ENCODE measurements around the gene SGIP1. TPM values are rescaled to one million over a fixed set of nuclear protein-coding genes. Genes with fewer than 3 reads are reported as not detected.
"Not testable (repeated sequence)": the region's sequence is repeated elsewhere in the genome, so short reads cannot be mapped to it uniquely, and the experiment has no call there.

The SGIP1 gene
- total RNA-seq, 1 donor from 2014 or later, result 4.2 TPM

DNA sequence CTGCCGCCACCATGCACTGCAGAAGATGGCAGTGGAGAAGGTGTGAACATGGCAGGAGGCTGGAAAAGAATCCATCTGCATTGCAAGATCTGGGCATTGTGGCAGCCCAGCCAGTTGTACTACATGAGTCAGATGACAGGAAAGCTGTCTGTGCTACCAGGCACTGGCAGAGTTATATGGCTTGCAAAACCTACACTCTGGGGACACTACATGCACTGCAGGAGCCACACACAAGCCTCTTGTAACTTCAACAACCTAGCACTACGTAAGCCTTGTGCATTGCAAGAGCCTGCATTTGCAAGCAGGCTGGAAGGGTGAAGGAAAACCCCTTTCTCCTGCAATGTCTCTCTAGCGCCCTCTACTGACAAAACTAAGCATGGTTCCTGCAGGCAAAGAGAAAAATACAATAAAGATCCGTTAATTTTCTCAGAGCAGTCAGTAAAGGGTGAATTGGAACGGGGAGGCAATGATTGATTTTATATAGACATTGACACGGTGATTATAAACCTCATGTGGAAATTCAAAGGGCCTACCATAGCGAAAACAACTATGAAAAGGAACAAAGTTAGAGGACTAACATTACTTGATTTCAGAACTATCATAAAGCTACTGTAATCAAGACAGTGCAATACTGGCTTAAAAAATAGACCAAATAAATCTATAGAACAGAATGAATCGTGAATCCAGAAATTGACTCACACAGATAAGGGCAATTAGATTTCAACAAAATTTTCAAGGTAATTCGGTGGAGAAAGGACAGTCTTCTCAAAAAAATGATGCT lies 192.1 kb downstream of the SGIP1 start:
- Histone ChIP-seq H3K9ac (no peak overlapping the region), H3K27me3 (no peaks in the 10 kb centered on the region), H3K4me1 (no peaks in the 10 kb centered on the region), H2AFZ (replicated peaks) (peak overlapping the region; percentile 74), H3K79me2 (ENCODE audit: low read depth) (no peaks in the 10 kb centered on the region), H3K4me2 (no peak overlapping the region), H3F3A (ENCODE audit: low read depth) (no peaks in the 10 kb centered on the region), H4K20me1 (ENCODE audit: low read depth) (no peaks in the 10 kb centered on the region), H3K9me3 (ENCODE audit: low read depth) (no peaks in the 10 kb centered on the region), H3K36me3 (no peaks in the 10 kb centered on the region), H3K4me3 (no peak overlapping the region), H3K27ac (no peak overlapping the region)
- TF ChIP-seq EZH2 (IDR thresholded peaks at IDR 0.05), result no peak
- TF ChIP-seq, protein P1, sequence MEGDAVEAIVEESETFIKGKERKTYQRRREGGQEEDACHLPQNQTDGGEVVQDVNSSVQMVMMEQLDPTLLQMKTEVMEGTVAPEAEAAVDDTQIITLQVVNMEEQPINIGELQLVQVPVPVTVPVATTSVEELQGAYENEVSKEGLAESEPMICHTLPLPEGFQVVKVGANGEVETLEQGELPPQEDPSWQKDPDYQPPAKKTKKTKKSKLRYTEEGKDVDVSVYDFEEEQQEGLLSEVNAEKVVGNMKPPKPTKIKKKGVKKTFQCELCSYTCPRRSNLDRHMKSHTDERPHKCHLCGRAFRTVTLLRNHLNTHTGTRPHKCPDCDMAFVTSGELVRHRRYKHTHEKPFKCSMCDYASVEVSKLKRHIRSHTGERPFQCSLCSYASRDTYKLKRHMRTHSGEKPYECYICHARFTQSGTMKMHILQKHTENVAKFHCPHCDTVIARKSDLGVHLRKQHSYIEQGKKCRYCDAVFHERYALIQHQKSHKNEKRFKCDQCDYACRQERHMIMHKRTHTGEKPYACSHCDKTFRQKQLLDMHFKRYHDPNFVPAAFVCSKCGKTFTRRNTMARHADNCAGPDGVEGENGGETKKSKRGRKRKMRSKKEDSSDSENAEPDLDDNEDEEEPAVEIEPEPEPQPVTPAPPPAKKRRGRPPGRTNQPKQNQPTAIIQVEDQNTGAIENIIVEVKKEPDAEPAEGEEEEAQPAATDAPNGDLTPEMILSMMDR (IDR thresholded peaks at IDR 0.05), result peak; percentile 97
- H3K36me3 Mint-ChIP-seq, result no peaks in the 10 kb centered on the region
- peak; percentile 87 for DNase-seq (ENCODE audit: low spot score)
- H3K27me3 Mint-ChIP-seq (ENCODE audit: insufficient read depth, low read depth), result no peaks in the 10 kb centered on the region
- H3K27ac Mint-ChIP-seq, result no peak overlapping the region
- no peaks in the 10 kb centered on the region for H3K4me1 Mint-ChIP-seq
- no peaks in the 10 kb centered on the region for H3K9me3 Mint-ChIP-seq
- peak overlapping the region; percentile 9 for H3K4me3 Mint-ChIP-seq

DNA sequence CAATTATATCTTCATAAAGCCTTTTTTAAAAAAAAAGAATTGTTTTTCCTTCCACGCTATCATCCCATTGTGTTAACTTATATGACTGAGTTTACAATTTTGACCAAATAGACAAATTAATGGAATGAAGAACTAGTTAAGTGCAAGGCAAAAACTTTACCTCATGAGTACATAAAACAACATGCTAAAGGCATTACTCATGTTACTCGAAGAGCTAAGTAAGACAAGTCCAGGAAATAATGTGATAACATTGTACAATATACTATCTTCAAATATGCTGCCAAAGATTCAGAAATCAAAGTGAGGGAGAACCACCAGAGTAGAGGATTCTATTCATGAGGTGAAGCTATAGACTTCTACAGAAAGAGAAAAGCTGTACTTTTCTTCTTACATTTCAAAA lies 194.1 kb downstream of the SGIP1 start:
- H3K4me3 Mint-ChIP-seq, result no peak overlapping the region
- Histone ChIP-seq H4K20me1 (ENCODE audit: low read depth) (no peaks in the 10 kb centered on the region), H3K4me3 (no peak overlapping the region), H3K4me2 (no peak overlapping the region), H3K79me2 (ENCODE audit: low read depth) (no peaks in the 10 kb centered on the region), H3K4me1 (no peaks in the 10 kb centered on the region), H3K36me3 (no peaks in the 10 kb centered on the region), H3F3A (ENCODE audit: low read depth) (no peaks in the 10 kb centered on the region), H3K27me3 (no peaks in the 10 kb centered on the region), H2AFZ (replicated peaks) (no peak overlapping the region), H3K9ac (no peak overlapping the region), H3K27ac (no peak overlapping the region), H3K9me3 (ENCODE audit: low read depth) (no peaks in the 10 kb centered on the region)
- H3K27me3 Mint-ChIP-seq (ENCODE audit: insufficient read depth, low read depth), result no peaks in the 10 kb centered on the region
- H3K27ac Mint-ChIP-seq, result no peak overlapping the region
- H3K36me3 Mint-ChIP-seq, result no peaks in the 10 kb centered on the region
- H3K9me3 Mint-ChIP-seq, result no peaks in the 10 kb centered on the region
- no peak for DNase-seq (ENCODE audit: low spot score)
- no peaks in the 10 kb centered on the region for H3K4me1 Mint-ChIP-seq
- no peak for TF ChIP-seq EZH2 (IDR thresholded peaks at IDR 0.05)
- TF ChIP-seq, protein P1 (IDR thresholded peaks at IDR 0.05), result no peak
- no peak for TF ChIP-seq EZH2phosphoT487 (IDR thresholded peaks at IDR 0.05)

DNA sequence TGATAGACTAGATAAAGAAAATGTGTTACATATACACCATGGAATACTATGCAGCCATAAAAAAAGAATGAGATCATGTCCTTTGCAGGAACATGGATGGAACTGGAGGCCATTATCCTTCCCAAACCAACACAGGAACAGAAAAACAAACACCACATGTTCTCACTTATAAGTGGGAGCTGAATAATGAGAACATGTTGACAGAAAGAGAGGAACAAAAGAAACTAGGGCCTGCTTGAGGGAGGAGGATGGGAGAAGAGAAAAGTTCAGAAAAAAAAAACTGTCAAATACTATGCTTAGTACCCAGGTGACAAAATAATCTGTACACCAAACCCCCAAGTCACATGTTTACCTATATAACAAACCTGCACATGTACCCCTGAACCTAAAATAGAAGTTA lies 194.8 kb downstream of the SGIP1 start:
- not testable (repeated sequence) for H3K9ac ChIP-seq; H3F3A ChIP-seq (ENCODE audit: low read depth); H3K4me1 Mint-ChIP-seq; H3K4me3 Mint-ChIP-seq; H3K36me3 Mint-ChIP-seq; H3K9me3 Mint-ChIP-seq; H3K4me2 ChIP-seq; H3K27ac ChIP-seq; H3K9me3 ChIP-seq (ENCODE audit: low read depth); DNase-seq (ENCODE audit: low spot score); H3K79me2 ChIP-seq (ENCODE audit: low read depth); H3K4me3 ChIP-seq; H3K4me1 ChIP-seq; H4K20me1 ChIP-seq (ENCODE audit: low read depth); H3K27me3 ChIP-seq; H3K36me3 ChIP-seq; H2AFZ ChIP-seq (replicated peaks); H3K27ac Mint-ChIP-seq; H3K27me3 Mint-ChIP-seq (ENCODE audit: insufficient read depth, low read depth)

DNA sequence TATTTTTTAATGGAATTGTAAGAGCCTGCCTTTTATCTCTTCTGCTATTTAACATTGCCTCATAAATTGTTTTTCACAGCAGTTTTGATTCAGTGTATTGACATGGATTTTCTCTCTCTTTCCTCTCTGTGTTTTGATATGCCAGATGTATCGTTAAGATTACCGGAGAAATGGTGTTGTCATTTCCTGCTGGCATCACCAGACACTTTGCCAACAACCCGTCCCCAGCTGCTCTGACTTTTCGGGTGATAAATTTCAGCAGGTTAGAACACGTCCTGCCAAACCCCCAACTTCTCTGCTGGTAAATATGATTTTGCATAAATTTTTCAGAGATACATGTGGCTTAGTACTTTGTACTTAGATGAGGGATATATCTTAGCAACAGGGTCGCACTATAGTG lies 195.2 kb downstream of the SGIP1 start:
- Histone ChIP-seq H4K20me1 (ENCODE audit: low read depth) (no peaks in the 10 kb centered on the region), H3K4me3 (no peak overlapping the region), H3K79me2 (ENCODE audit: low read depth) (no peaks in the 10 kb centered on the region), H3K9ac (no peak overlapping the region), H3K9me3 (ENCODE audit: low read depth) (no peaks in the 10 kb centered on the region), H2AFZ (replicated peaks) (no peak overlapping the region), H3K4me2 (no peak overlapping the region), H3K4me1 (no peaks in the 10 kb centered on the region), H3K27ac (no peak overlapping the region), H3K27me3 (no peaks in the 10 kb centered on the region), H3K36me3 (no peaks in the 10 kb centered on the region), H3F3A (ENCODE audit: low read depth) (no peaks in the 10 kb centered on the region)
- DNase-seq (ENCODE audit: low spot score), result no peak
- TF ChIP-seq EZH2 (IDR thresholded peaks at IDR 0.05) (no peak), EZH2phosphoT487 (IDR thresholded peaks at IDR 0.05) (no peak)
- TF ChIP-seq, protein P1 (IDR thresholded peaks at IDR 0.05), result no peak
- Mint-ChIP-seq H3K27ac (no peak overlapping the region), H3K27me3 (ENCODE audit: insufficient read depth, low read depth) (no peaks in the 10 kb centered on the region), H3K4me3 (no peak overlapping the region), H3K4me1 (no peaks in the 10 kb centered on the region), H3K36me3 (no peaks in the 10 kb centered on the region), H3K9me3 (no peaks in the 10 kb centered on the region)

All from neural progenitor cell (in vitro differentiated cells).